ENCODE data around the gene NR2C2. TPM values are rescaled to one million over a fixed set of nuclear protein-coding genes. Genes with fewer than 3 reads are reported as not detected.
A peak's percentile ranks its signal among the peaks of the same experiment; 100 is the strongest.

The NR2C2 gene
- total RNA-seq, 1 experiment from 2014 or later, result 18.0 TPM

DNA sequence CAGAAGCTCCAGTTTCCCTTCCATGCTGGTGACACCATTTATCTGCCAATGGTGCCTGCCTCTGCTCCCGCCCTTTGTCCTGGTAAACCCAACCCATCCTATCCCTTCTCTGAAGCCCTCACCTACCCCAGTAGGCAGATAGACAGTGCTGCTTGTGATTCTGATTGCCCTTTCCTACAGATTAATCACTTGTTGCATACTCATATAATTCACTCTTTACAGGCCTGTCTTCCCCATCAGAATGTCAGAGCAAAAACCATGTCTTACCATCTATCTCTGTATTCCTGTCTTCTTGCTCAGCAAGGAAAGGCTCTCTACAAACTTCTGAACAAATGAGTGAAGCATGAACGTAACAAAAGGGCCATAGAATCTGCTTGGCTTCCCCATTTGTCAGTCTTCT, 69.8 kb downstream of the NR2C2 start:
- no peak for DNase-seq (ENCODE audit: low spot score)

DNA sequence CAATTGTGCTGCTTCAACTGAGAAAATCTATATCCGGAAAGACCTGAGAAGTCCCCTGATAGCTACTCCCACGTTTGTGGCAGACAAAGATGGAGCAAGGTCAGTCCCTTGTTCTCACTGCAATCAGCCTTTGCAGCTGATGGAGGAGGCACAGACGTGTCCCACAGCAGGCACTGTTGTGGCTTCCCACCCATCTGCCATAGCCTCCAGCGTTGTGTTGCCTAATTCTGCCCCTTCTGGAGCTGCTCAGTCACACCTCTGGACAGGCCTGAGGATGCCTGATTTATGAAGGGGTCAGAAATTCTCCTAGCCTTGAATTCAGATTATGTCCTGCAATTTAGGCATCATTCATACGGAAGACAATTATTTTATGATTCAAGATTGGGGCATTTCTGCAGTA, 75.9 kb downstream of the NR2C2 start:
- no peak for DNase-seq (ENCODE audit: low spot score)

DNA sequence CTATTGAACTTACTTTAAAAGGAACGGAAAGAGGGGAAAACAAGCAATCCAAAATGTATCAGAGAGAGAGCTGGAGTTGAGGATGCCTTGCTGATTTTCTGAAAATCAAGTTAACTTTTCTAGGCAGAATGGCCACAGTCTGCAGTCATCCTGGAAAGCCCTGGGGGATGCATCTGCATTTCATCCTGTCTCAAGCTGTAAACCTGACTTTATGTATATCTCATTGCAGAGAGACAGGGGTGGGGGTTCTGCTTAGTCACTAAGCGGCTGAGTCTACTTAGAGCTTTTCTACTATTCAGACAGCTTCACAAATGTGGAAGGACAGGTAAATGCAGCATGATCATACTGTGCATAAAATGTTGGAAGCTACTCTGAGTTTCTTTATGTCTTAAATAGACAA, 76.3 kb downstream of the NR2C2 start:
- DNase-seq (ENCODE audit: low spot score), result no peak

GRCh38 chr3:15029625-15030024, 82.2 kb downstream of the NR2C2 start:
- no peak for DNase-seq (ENCODE audit: low spot score)

DNA sequence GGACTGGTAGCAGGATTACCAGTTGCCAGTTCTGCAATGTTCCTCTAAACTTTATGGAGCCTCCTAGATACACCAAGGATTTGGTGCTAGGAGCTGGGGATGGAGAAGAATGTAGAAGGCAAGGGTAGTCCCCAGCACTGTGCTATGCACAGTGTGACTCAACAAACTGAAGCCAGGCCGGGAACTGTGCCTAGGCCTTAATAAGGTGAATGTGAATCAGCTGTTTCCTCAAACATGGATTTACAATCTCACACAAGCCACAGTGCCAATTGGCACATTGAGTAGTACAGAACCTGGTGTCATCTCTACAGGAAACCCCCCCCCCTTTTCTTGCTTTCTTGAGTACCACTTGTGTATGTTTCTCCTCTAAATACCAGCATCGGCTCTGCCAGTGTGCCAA, 85.3 kb downstream of the NR2C2 start:
- DNase-seq (ENCODE audit: low spot score), result no peak

GRCh38 chr3:15033103-15033502, 85.7 kb downstream of the NR2C2 start:
- DNase-seq (ENCODE audit: low spot score), result no peak

DNA sequence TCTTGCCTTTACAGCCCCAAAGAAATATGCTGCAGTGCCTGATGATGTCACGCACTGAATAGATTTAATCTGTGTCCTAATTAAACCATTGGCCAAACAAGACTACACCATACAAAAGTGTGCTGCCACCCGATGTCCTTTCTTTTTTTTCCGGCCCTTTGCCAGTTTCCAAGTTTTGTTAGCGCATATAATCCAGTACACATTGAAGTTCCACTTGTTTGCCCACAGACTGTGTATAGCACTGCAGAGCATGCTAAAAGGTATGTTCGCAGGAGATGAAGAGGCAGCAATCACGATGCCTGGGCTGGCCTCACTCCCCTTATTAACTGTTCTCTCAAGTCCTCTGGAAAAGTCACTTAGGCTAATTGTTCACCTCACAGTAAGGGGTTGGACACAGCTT, 90.9 kb downstream of the NR2C2 start:
- DNase-seq (ENCODE audit: low spot score), result no peak

GRCh38 chr3:15040844-15041243, 93.5 kb downstream of the NR2C2 start:
- no peak for DNase-seq (ENCODE audit: low spot score)

DNA sequence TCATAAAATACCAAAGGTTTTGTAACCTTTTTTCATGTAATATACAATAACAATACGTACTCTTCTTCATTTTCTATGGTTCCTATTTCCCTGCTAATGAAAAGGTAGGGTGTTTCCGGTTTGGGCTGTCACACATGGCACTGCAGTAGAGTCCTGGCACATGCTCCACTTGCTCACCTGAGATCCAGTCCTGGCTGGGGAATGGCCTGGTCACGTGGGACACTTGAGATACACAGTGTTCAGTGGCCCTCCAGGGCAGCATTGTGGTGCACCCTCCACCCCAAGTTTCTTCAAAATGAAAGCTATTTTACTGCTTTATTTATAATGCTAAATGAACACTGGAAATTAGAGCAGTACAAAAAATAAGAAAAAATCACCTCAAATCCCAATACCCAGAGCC, 94.6 kb downstream of the NR2C2 start:
- no peak for DNase-seq (ENCODE audit: low spot score)

GRCh38 chr3:15042936-15043335, 95.6 kb downstream of the NR2C2 start:
- no peak for DNase-seq (ENCODE audit: low spot score)

- DNase-seq (ENCODE audit: low spot score), result no peak
These were observed 96.2 kb downstream of the NR2C2 start for GRCh38 chr3:15043408-15044171.

DNA sequence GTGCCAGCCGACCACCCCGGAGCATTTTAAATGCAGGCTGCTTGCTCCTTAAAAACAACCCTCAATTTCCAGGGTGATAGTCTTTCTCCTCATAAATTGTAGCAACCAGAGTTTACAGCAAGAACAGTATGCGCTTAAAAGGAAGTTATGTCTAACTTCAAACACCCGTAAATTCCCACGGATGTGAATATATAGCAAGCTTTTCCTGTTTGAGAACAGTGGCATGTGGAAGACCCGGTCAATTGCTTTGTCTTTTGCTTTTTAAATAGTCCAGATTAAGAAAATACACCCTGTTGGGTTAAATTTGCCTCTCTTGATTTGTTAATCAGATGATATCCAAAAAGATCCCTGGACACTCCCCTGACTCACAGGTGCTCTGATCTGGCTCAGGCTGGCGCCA, 96.9 kb downstream of the NR2C2 start:
- DNase-seq (ENCODE audit: low spot score), result no peak

GRCh38 chr3:15045667-15046066, 98.3 kb downstream of the NR2C2 start:
- no peak for DNase-seq (ENCODE audit: low spot score)

GRCh38 chr3:15049584-15049983, 102.2 kb downstream of the NR2C2 start:
- no peak for DNase-seq (ENCODE audit: low spot score)

DNA sequence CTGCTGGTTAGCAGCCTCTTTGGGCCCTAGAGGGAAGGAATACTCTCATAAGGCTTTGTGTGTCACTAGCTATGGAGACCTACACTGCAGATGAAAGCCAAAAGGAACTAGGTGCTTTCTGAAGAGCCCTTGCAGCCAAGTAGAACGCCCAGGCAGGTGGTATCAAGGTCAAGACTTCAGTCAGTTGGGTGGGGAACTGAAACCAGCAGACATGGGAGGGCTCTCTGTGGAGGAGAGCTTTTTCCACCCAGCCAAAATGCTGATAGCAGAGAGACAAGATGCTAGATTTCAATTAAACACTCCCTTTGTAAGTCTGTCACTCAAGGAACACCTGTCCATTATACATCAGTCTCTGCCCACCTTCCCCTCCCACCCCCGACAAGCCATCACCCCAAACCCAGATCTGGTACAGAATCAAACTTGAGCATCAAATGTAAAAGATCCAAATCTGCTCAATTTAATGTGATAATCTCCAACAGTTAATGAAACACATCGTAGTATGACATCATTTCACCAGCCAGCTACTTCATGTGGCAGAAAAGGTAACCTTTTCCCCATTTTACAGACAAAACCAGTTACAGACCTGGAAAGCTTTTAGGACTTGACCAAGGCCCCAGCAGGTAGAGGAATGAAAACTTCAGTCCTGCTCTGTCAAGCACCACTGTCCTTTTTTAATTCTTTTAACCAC, 103.2 kb downstream of the NR2C2 start:
- no peak for DNase-seq (ENCODE audit: low spot score)

DNA sequence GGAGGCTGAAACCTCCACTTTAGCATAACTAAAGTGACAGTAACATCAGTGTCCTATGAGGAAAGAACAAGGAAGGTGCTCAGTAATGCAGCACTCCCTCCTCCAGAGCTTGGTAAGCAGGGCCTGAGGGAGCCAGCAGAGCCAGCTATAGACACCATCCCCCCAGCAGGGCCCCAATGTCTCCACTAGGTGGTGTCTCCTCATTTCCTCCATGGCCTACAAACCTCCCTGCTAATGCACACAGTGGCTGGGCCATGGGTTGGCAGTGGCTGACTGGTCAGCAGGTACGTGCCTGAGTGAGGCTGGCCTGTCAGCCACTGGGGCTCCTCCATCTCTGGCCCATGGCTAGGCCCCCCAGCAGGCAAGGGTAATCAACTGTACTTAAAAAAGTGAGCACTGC, 104.1 kb downstream of the NR2C2 start:
- DNase-seq (ENCODE audit: low spot score), result peak; percentile 48

DNA sequence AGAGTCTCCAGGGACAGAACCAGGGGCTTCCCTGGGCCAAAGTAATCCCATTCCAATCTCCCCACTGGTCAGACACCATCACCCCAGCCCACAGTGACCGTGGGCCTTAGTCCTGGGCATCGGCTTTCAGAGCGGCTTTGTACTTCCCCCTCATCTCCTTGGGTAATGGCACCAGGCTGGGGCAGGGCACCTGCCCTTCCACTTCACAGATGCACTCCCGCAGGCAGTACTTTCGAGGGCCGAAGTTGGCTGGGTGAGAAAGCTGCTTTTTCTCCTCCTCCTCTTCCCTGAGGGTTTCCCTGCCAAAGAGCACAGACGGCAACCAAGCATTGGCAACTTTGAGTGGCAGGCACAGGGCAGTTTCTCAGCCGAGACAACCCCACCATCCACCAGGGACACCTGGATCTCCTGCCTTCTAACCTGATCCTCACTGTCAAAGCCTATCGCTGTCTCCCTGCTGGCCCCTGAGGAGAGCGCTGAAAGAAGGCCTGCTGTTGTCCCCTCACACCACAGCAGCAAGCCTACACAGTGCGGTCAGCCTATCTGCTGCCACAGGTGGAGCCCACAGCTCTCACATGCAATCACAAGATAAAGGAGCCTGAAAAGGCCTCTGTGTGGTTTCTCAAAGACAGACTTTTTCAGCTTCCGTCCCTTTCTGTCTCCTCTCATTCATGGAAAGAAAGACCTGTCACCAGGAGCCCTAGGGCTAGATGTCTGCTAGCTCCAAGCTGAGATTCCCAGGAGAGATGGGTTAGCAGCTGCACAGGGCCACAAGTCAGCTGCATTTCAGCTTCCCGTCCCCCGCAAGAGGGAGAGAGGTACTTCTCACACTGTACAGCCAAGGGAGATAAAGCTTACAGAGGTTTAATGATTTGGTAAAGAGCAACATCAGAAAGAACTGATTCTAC, 105.2 kb downstream of the NR2C2 start:
- DNase-seq (ENCODE audit: low spot score), result no peak

- no peak for DNase-seq (ENCODE audit: low spot score)
These were observed 106.2 kb downstream of the NR2C2 start for GRCh38 chr3:15053541-15053940.

DNA sequence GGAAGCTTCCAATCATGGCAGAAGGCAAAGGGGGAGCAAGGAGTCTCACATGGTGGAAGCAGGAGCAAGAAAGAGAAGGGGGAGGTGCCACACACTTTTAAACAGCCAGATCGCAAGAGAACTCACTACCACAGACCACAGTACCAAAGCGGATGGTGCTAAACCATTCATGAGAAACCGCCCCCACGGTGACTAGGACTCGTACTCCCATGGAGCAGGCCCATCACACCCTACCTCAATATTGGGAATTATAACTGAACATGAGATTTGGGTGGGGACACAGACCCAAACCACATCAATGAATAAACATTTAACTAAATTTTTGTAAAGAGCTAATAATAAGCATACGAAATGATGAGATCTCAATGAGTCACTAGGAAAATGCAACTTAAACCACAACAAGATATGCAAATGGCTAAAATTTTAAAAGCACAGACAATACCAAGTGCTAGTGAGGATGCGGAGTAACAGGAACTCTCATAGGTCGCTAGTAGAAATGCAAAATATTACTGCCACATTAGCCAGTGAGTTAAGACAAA, 107.7 kb downstream of the NR2C2 start:
- DNase-seq (ENCODE audit: low spot score), result no peak

- no peak for DNase-seq (ENCODE audit: low spot score)
These were observed 109.5 kb downstream of the NR2C2 start for GRCh38 chr3:15056676-15057404.

GRCh38 chr3:15060029-15060428, 112.6 kb downstream of the NR2C2 start:
- no peak for DNase-seq (ENCODE audit: low spot score)
